AG08396 (cell line): ENCODE results near the gene PPM1H.

ENCODE experiments used
- DNase-seq: peaks from one replicate; pipeline ENCODE4 v3.0.0; 2012; ENCODE audit warnings: low spot score, mixed read lengths

Gene PPM1H

GRCh38 chr12:62713723-62714122, 221.2 kb downstream of the PPM1H start:
- DNase-seq, result no peak

GRCh38 chr12:62712681-62713573, 222.0 kb downstream of the PPM1H start:
- DNase-seq, result no peak

GRCh38 chr12:62711631-62712241, 223.2 kb downstream of the PPM1H start:
- DNase-seq, result no peak

GRCh38 chr12:62709311-62709710, 225.6 kb downstream of the PPM1H start:
- DNase-seq, result no peak

- no peak for DNase-seq
Measured at GRCh38 chr12:62707939-62708338, 227.0 kb downstream of the PPM1H start.

- no peak for DNase-seq
Measured at GRCh38 chr12:62705846-62706245, 229.1 kb downstream of the PPM1H start.

- DNase-seq, result no peak
Measured at GRCh38 chr12:62703011-62703380, 232.0 kb downstream of the PPM1H start.

GRCh38 chr12:62701492-62701891, 233.5 kb downstream of the PPM1H start:
- no peak for DNase-seq

GRCh38 chr12:62700091-62700880, 234.7 kb downstream of the PPM1H start:
- no peak for DNase-seq

- DNase-seq, result no peak
Measured at GRCh38 chr12:62698701-62699101, 236.2 kb downstream of the PPM1H start.

- DNase-seq, result no peak
Measured at GRCh38 chr12:62697893-62698292, 237.1 kb downstream of the PPM1H start.

GRCh38 chr12:62695696-62696095, 239.3 kb downstream of the PPM1H start:
- no peak for DNase-seq

- DNase-seq, result no peak
Measured at GRCh38 chr12:62694632-62695031, 240.3 kb downstream of the PPM1H start.

- no peak for DNase-seq
Measured at GRCh38 chr12:62694116-62694515, 240.8 kb downstream of the PPM1H start.

GRCh38 chr12:62693376-62694050, 241.4 kb downstream of the PPM1H start:
- peak; percentile 13 for DNase-seq

- DNase-seq, result peak; percentile 38
Measured at GRCh38 chr12:62692884-62693283, 242.1 kb downstream of the PPM1H start.

- no peak for DNase-seq
Measured at GRCh38 chr12:62691309-62691708, 243.6 kb downstream of the PPM1H start.

GRCh38 chr12:62689042-62689839, 245.7 kb downstream of the PPM1H start:
- no peak for DNase-seq

GRCh38 chr12:62686938-62687337, 248.0 kb downstream of the PPM1H start:
- peak; percentile 20 for DNase-seq

- DNase-seq, result peak; percentile 19
Measured at GRCh38 chr12:62684570-62685295, 250.2 kb downstream of the PPM1H start.
